NCI-H146 treated with DMSO at 0.1 percent for 48 hours (cell line): ENCODE measurements around the gene MARCHF9.
"Not testable (repeated sequence)": the region's sequence is repeated elsewhere in the genome, so short reads cannot be mapped to it uniquely, and the experiment has no call there.

Source experiments
- DNase-seq: peaks from one replicate; lab custom pipeline; 2025; ENCODE audit not compliant: unreplicated experiment; lab: John Stamatoyannopoulos, UW

The MARCHF9 gene

DNA sequence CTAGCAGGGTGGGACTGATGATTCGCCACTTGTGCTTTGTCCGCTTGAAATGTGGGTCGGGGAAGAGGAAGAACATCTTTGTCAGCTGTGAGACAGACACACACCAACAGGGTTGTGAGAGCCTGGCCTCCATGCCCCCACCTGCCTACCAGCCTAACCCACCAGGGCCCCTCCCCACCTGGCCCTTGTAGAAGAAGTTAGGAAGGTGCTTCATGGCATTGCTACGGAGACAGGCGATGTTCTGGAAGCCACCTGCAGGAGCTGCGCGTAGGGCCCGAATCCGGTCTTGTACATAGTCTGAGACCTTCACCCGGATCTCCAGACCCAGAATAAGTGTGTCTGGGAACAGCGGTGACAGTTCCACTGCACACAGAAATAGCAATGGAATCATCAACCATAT is 14.7 kb downstream of the MARCHF9 start:
- no peak for DNase-seq

DNA sequence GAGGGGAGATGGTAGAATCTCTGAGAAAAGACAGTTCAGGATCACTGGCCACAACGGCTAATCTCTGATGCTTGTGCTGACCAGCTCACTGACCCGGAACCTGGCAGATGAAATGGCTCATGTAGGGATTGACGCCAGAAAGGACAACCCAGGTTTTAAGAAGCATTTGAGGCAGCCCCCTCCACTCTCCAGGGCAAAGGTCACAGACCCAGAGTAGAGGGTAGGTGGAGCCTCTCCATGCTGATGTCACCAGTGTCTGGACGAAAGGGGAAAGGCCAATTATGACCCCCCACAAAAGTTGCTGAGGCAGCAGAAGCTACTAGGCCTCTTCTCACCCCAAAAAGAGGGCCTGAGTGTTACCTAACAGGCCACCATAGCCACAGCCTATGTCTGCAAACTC is 15.8 kb downstream of the MARCHF9 start:
- no peak for DNase-seq

DNA sequence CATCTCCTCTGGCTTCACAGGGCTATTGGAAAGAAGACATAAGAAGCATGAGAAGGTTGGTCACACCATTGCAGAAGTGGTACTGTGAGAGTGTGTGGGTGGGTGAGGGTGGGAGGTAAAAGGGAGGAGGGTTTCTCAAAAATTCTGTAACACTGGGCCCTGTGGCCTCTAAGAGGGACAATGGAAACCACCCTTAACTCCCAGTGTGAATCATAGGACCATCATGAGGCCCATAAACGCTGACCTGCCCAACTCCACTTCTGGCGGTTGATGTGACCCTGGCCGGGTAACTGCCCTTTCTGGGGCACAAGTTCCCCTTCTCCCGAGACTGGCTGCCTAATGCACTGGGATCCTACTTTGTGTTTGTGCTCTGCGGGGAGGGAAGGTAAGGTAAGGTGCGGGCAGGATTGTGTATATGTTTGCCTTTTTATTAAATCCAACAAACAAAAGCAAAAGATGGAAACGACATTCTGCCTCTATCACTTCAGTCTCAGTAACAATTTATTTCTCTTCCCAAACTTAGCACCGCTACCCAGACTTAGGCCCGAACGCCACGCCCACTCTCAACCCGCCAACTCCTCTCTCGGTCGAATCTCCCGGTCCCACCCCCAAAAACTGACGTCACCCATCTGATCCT is 16.5 kb downstream of the MARCHF9 start:
- DNase-seq: peak; percentile 77

DNA sequence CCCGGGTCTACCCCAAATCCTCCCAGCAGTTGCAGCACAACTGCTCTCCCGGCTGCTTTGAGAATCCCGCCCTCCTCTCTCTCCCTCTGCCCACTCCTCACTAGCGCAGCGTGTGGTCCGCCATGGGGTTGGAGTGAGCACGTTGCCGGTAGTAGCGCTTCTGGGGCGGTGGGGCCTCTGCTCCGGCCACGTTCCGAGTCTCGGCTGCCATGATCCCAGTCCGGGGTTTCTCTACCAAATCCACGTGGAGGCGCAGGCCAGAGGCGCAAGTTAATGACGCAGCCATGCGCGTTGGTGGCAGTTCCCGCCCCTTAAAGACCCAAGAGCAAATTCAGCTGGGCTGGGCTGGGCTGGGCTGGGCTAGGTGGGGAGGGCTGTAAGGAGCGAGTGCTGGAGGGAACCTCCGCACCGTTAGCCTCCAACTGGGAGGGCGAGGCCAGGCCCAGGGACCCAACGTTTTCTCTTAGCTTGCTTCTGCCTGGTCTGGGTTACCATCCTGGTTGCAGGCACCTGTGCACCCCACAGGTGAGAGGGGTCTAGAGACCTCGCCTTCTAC is 17.0 kb downstream of the MARCHF9 start, which contains the start of gene METTL1:
METTL1 (minus strand) TSS at position 233 of the 556 bp plus-strand sequence; CDS start at position 211, 22 bp downstream.
- peak; percentile 84 for DNase-seq

DNA sequence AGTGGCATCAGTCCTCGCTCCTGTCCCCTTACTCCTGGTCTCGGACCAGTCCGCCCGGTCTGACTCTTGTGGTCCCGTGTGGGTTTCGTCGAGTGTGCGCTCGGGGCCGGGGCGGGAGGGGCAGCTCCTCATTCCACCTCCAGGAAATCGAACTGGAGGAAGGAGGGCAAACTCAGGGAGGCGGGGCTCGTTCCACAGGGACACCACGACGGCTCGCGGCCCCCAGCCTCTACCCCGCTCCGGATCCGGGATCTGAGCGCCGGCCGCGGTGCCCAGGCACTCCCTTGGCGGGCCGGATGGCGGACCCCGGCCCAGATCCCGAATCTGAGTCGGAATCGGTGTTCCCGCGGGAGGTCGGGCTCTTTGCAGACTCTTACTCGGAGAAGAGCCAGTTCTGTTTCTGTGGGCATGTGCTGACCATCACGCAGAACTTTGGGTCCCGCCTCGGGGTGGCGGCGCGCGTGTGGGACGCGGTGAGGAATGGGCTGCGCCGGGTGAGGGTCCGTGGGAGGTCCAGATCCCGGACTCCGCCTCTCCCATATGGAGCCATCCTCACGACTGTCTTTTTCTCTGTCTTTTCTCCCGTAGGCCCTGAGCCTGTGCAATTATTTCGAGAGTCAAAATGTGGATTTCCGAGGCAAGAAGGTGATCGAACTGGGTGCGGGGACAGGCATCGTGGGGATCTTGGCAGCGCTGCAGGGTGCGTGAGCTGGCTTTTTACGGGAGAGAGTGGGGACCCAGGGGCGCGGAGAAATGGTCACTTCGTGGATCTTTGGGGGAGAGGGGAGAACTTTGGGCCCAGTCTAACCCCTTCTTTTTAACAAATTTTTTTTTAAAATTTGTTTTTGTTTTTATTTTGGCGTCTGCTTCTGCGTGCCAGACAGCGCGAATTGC is 17.8 kb downstream of the MARCHF9 start, which contains the start of gene EEF1AKMT3:
EEF1AKMT3 (plus strand) TSS at position 186 of the 894 bp plus-strand sequence; CDS start at position 297, 111 bp downstream.
- DNase-seq: peak; percentile 56

DNA sequence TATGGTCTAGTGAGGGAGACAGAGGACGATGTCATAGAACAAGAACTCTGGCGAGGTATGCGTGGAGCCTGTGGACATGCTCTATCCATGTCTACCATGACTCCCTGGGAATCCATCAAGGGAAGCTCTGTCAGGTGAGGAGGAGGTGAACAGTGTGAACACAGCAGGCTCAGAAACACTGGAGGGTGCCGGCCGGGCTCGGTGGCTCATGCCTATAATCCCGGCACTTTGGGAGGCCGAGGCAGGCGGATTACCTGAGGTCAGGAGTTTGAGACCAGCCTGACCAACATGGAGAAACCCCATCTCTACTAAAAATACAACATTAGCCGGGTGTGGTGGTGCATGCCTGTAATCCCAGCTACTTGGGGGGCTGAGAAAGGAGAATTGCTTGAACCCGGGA is 19.7 kb downstream of the MARCHF9 start:
- not testable (repeated sequence) for DNase-seq

DNA sequence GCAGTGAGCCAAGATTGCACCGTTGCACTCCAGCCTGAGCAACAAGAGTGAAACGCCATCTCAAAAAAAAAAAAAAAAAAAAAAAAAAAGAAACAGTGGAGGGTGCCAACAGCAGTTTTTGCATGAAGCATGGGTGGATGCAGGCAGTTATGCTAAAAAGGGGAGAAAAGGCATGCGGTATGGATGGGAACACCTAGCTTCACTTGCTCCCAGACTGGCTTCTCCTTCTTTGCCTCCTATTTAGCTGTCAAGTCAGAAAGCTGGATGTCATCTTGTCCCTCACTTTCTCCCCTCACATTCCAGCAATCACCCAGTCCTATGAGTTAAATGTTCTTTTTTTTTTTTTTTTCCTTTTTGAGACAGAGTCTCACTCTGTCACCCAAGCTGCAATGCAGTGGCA is 20.1 kb downstream of the MARCHF9 start:
- no peak for DNase-seq

DNA sequence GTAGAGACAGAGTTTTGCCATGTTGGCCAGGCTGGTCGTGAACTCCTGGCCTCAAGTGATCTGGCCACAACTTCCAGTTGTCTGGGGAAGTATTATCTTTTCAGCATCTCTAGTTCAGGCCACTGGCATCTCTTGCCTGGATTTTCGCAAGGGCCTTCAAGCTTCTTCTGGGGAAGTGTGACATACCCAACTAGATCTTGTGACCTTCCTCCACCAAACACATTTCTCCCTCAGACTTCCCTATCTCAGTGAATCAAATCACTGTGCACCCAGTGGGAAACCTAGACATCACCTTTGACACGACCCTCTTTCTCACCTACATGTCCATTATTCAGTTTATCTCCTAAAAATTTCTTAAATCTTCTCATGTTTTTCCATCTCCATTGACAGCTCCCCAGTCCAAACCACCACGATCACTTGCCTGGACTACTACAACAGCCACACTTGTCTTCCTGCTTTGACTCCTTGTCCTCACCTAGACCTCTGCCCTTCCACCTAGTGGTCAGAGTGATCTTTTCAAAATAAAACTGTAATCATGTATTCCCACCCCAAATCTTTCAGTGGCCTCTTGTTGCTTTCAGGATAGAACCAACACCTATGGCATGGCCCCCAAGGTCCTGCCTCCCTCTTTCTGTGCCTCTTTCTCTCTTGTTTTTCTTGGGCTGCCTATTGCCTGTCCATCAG is 20.8 kb downstream of the MARCHF9 start:
- no peak for DNase-seq

DNA sequence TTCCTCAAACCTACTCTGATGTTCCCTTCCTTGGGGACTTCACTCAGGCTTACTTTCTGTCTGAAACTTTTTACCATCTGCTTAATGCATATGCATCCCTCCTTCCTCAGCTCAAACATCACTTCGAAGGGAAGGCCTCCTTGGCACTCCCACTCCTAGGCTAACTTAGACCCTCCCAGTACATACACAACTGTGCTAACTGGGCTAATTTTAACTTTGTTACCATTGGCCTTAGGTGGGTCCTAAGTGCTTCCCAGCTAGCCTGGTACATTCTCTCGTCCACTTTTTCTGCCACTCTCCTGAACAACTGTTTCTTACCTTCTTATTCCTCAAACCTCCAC is 21.3 kb downstream of the MARCHF9 start:
- no peak for DNase-seq

DNA sequence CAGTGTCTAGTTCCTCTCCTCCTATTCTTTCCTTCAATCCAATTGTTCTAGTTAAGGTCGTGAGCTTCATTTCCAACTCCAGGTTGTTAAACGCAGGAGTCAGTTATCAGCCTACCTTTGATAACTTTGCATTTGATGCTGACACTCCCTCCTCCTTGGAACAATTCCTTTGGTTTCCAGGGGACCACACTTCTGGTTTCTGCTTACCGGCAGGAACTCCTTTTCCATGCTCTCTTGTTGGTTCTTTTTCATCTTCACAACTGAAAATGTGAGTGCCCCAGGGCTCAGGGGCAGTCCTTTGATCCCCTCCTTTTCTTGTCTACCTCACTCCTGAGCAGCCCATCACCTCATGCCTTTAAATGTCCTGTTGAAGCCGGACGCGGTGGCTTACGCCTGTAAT is 22.5 kb downstream of the MARCHF9 start:
- DNase-seq: no peak

DNA sequence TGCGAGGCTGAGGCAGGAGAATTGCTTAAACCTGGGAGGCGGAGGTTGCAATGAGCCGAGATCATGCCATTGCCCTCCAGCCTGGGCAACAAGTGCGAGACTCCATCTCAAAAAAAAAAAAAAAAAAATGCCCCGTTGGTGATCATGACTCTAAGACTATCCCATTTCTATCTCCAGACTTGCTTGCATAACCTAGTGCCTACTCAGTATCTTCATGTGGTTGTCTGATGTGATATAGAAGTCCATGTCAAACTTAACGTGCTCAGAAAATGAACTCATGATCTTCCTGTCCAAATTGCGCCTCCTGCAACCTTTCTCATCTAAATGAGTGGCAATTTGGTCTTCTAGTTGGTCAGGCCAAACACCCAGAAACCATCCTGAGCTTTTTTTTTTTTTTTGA is 23.0 kb downstream of the MARCHF9 start:
- DNase-seq: no peak

DNA sequence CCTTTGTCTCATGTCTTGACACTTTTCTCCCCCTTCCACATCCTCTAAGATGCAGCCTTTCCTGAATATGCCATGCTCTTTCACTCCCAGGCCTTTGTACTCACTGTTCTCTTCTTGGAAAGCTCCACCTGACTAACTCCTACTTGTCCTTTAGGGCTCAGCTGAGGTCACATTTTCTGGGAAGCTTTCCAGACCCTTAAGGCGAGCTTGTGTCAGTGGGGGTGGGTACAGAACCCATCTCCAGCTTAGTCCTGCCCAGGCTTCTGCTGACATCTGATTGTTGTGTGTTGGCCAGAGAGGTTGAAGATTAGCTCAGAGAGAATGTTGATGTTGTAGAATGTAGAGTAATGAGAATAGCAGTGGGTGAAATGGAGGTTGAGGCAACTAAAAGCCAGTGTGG is 24.8 kb downstream of the MARCHF9 start:
- no peak for DNase-seq

DNA sequence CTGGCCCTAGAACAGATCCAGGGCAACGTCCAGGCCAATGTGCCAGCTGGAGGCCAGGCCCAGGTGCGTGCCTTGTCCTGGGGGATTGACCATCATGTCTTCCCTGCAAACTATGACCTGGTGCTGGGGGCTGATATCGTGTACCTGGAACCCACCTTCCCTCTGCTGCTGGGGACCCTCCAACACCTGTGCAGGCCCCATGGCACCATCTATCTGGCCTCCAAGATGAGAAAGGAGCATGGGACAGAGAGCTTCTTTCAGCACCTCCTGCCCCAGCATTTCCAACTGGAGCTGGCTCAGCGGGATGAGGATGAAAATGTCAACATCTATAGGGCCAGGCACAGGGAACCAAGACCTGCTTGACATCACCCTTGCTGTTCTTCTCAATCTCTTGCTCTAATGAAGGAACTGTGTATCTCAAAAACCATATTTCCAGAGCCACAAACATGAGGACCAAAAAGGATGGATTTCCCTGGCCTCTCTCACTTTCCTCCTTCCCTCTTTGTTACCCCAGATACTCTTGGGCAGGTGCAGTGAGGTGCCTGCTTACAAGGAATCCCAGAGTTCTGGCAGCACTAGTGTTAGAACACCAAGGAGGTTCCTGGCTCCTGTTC is 25.5 kb downstream of the MARCHF9 start:
- no peak for DNase-seq

DNA sequence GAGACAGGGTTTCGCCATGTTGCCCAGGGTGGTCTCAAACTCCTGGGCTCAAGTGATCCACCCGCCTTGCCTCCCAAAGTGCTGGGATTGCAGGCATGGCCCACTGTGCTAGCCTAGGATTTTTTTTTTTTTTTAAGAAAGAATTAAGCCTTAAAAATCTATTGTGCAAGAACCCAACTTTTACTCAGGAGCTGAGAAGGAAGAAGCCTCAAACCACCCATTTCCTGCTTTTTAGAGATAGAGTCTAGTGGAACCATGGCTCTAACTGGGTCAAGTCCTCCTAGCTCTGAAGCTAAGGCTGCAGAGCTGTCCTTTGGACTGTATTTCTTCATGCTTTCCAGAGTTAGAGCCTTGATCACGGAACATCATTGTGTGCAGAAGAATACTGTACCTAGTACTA is 26.3 kb downstream of the MARCHF9 start:
- DNase-seq: no peak

DNA sequence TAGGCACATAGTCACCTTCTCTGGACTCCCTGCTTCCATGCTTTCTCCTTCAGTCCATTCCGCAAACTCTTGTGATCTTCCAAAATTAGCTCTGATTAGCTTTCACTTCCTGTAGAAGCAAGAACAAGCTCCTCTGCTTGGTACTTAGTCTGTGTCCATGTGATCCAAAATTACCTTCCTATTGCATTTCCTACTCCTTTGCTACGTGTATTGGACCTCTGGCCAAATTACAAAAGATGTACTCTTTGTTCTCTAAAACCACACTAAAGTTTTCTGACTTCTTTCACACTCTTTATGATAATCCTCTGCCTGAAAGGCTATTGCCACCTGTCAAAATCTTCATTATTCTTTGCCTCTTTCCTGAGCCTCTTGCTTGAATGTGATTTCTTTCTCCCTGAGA is 26.9 kb downstream of the MARCHF9 start:
- DNase-seq: no peak

DNA sequence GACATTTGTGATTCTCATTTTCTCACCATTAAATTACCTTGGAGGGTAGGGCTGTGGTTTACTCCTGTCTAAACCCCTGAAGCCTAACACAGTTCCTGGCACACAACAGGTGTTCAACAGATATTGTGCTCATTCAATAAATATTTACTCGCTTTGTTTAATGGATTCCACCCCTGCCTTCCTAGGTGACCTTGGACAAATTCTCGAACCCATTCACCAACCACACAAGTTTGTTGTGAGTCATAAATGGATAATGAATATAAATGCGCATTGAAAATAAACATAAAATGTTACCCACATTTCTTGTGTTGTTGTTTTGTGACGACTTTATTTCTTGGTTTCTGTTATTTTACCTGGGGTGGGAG is 27.3 kb downstream of the MARCHF9 start:
- DNase-seq: no peak

DNA sequence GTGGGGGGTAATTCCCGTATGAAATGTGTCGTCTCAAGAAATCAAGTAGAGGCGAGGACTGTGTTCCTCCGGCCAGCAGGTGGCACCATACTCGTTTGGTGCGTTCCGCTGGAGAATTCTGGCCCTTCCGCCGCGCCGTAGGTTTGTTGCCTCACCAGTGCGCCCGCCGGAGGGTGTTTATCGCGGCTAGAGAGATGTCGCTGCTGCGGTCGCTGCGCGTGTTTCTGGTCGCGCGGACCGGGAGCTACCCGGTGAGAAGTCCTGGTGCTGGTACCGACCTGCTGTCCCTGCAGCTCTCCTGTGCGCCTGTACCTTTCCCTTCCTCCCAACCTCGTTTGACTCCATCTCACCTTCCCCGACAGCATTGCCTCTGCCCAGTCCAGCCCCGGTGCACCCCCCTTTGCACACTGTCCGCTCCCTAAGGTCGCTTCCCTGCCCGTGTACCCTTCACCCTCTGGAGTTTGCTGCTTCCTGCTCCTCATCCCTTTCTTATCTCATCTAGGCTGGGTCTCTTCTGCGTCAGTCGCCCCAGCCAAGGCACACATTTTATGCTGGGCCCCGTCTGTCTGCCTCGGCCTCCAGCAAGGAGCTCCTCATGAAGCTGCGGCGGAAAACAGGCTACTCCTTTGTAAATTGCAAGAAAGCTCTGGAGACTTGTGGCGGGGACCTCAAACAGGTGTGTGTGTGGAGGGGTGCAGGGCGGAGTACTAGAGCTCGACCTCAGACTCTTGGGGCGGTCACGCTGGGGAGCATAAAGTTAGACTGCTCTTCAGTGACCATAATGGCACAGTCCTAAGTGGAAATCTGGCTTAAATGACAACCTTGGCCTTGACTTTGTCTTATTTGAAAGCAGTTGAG is 27.9 kb downstream of the MARCHF9 start, which contains the start of gene TSFM:
TSFM (plus strand) TSS at position 180 of the 858 bp plus-strand sequence; CDS start at position 195, 15 bp downstream.
- DNase-seq: peak; percentile 65

DNA sequence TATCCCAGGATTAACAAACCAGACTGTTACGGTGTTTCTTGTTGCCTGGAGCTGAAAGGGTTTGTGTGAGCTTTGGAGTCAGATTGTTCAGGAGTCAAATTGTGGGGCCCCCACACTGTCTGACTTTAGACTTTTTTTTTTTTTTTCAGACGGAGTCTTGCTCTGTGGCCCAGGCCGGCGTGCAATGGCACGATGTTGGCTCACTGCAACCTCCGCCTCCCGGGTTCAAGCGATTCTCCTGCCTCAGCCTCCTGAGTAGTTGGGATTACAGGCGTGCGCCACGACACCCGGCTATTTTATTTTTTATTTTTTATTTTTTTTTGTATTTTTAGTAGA is 28.5 kb downstream of the MARCHF9 start:
- DNase-seq: no peak

DNA sequence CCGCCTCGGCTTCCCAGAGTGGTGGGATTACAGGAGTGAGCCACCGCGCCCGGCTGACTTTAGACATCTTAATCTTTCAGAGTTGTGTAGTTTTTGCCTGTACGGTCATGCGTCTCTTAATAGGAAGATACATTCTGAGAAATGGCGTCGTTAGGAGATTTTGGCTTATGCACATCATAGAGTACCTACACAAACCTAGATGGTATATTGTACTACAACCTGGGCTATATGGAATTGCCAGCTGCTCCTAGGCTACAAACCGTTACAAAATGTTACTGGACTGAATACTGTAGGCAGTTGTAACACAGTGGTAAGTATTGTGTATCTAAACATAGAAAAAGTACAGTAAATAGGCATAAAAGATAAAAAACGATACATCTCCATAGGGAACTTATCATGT is 29.0 kb downstream of the MARCHF9 start:
- DNase-seq: no peak

DNA sequence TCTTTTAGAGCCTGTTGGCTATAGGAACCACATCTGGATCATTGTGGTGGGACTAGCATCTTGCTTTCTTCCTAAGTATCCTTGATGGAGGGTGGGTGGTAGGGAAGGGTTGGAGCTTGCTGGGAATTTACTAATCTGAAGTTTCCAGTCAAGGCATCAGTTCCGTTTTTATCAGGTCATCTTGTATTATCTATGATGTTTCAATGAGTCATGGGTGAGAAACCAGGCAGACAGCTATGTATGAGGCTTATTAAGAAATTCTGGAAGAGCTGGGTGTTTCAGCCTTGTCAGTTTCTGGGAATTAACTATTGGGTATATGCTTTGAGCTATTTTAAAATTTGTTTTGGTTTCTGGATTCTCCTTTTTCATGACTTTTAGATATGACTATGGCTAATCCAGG is 39.0 kb downstream of the MARCHF9 start:
- no peak for DNase-seq
